Lower lobe of right lung (tissue), 2 donors: ENCODE results near the gene AKR1E2. TPM values are rescaled to one million over a fixed set of nuclear protein-coding genes. Genes with fewer than 3 reads are reported as not detected.

Source experiments
- ATAC-seq, 2 donors: fragments of 200-7000 bp; cut with Tn5 transposase; one replicate each; pipeline ENCODE4 v1.9.1; 2020 to 2022; ENCODE audit warnings: mild to moderate bottlenecking in 2 of 2, moderate library complexity in 2 of 2
- DNase-seq: peaks from one replicate; pipeline ENCODE4 v3.0.0-alpha.2; 2020
- H3K27ac ChIP-seq: fragments of 200-600 bp; one replicate; pipeline ENCODE4 v1.8.0; 2022
- H3K27me3 ChIP-seq: fragments of 200-600 bp; one replicate; pipeline ENCODE4 v1.8.0; 2022; ENCODE audit warnings: low read depth
- H3K36me3 ChIP-seq: fragments of 200-600 bp; one replicate; pipeline ENCODE4 v1.8.0; 2022; ENCODE audit warnings: mild to moderate bottlenecking
- H3K4me1 ChIP-seq: fragments of 200-600 bp; one replicate; pipeline ENCODE4 v1.8.0; 2022
- H3K4me3 ChIP-seq: fragments of 200-600 bp; one replicate; pipeline ENCODE4 v1.8.0; 2022; ENCODE audit warnings: mild to moderate bottlenecking
- H3K9me3 ChIP-seq: fragments of 200-600 bp; one replicate; pipeline ENCODE4 v1.8.0; 2022
- intact Hi-C: fragments of 100-400 bp; cut with DNase I; formaldehyde crosslinking; loops from one replicate; pipeline ENCODE4 v1.11.0; 2022
- total RNA-seq: library from RNA; stranded (reverse); fragmentation: NEBNext Ultra II Directional; extraction: Animal tissue kit (Norgen Biotek cat#: 25700); gene quantifications from one replicate; pipeline ENCODE4 v1.2.1, GENCODE V29; 2021
- TF ChIP-seq, protein P1 (sequence below): fragments of 200-600 bp; IDR thresholded peaks from one replicate; pipeline ENCODE4 v1.8.0; 2022; ENCODE audit warnings: antibody characterized with exemption, mild to moderate bottlenecking
- donor health status: DM: no; HTN: yes; CAD: no; lungs with severe emphysema.

The AKR1E2 gene
- total RNA-seq, 1 donor from 2014 or later: 11.3 TPM

- H3K27ac ChIP-seq: no peak overlapping the region
- TF ChIP-seq, protein P1, sequence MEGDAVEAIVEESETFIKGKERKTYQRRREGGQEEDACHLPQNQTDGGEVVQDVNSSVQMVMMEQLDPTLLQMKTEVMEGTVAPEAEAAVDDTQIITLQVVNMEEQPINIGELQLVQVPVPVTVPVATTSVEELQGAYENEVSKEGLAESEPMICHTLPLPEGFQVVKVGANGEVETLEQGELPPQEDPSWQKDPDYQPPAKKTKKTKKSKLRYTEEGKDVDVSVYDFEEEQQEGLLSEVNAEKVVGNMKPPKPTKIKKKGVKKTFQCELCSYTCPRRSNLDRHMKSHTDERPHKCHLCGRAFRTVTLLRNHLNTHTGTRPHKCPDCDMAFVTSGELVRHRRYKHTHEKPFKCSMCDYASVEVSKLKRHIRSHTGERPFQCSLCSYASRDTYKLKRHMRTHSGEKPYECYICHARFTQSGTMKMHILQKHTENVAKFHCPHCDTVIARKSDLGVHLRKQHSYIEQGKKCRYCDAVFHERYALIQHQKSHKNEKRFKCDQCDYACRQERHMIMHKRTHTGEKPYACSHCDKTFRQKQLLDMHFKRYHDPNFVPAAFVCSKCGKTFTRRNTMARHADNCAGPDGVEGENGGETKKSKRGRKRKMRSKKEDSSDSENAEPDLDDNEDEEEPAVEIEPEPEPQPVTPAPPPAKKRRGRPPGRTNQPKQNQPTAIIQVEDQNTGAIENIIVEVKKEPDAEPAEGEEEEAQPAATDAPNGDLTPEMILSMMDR: no peak
- intact Hi-C loops: no loop called here
- H3K36me3 ChIP-seq: no peaks in the 10 kb centered on the region
- DNase-seq (no peak), ATAC-seq (no peak)
- H3K4me3 ChIP-seq: no peak overlapping the region
- no peaks in the 10 kb centered on the region for H3K27me3 ChIP-seq
- H3K9me3 ChIP-seq: no peaks in the 10 kb centered on the region
- H3K4me1 ChIP-seq: no peaks in the 10 kb centered on the region
These were observed 44.1 kb upstream of the AKR1E2 start for GRCh38 chr10:4781955-4782354.

GRCh38 chr10:4784667-4785333 lies 41.2 kb upstream of the AKR1E2 start:
- Histone ChIP-seq H3K36me3 (no peaks in the 10 kb centered on the region), H3K4me3 (no peak overlapping the region), H3K9me3 (no peaks in the 10 kb centered on the region), H3K27ac (no peak overlapping the region), H3K4me1 (no peaks in the 10 kb centered on the region), H3K27me3 (no peaks in the 10 kb centered on the region)
- intact Hi-C loops: no loop called here
- DNase-seq (no peak), ATAC-seq (no peak)
- TF ChIP-seq, protein P1: no peak

DNA sequence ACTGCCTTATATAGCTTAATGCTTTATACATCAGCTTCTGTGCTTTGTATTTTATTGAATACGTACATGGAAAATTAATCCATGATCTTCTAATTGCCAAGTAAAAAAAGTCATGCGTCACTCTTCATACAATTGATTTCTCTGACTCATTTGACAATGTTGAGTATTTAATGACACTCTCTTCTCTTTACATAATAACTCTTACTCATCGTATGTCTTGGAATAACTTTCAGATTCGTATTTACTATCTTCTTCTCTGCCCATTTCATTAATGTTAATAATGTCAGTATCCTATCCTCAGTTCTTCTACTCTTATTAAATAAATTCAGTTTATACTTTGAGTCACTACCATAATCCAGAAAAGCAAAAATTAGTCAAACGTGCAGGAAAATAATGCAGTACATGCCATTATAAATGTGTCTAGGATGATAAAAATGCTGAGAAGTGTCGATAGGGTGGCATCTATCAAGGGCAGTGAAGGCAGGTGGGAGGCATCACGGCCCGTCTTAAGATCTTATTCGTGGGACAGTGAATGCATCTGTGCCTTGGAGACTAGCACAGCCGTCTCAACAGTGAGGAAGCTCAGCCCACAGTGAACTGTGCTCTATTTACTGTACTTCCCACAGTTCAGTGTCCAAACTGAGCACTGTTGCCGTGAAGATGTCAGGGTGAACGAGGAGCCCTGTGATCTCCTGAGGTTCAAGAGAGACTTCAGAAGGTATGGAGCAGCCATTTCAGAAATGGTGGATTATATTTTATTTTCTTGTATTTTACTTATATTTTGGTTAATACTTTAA lies 39.8 kb upstream of the AKR1E2 start:
- intact Hi-C loops: no loop called here
- DNase-seq: no peak
- no peaks in the 10 kb centered on the region for H3K27me3 ChIP-seq
- no peaks in the 10 kb centered on the region for H3K9me3 ChIP-seq
- no peak overlapping the region for H3K27ac ChIP-seq
- no peaks in the 10 kb centered on the region for H3K4me1 ChIP-seq
- H3K36me3 ChIP-seq: no peaks in the 10 kb centered on the region
- H3K4me3 ChIP-seq: no peak overlapping the region
- TF ChIP-seq, protein P1: no peak
- ATAC-seq: peak; percentile 48 to 49

GRCh38 chr10:4790045-4790444 lies 36.0 kb upstream of the AKR1E2 start:
- no peak for DNase-seq
- intact Hi-C loops: no loop called here
- TF ChIP-seq, protein P1: no peak

GRCh38 chr10:4790922-4791321 lies 35.1 kb upstream of the AKR1E2 start:
- ATAC-seq (no peak), DNase-seq (no peak)
- H3K4me1 ChIP-seq: no peaks in the 10 kb centered on the region
- intact Hi-C loops: no loop called here
- TF ChIP-seq, protein P1: no peak
- no peak overlapping the region for H3K4me3 ChIP-seq
- no peaks in the 10 kb centered on the region for H3K27me3 ChIP-seq
- H3K36me3 ChIP-seq: no peaks in the 10 kb centered on the region
- no peak overlapping the region for H3K27ac ChIP-seq
- H3K9me3 ChIP-seq: no peaks in the 10 kb centered on the region

More at GRCh38 chr10:4790045-4790444, 36.0 kb upstream of the AKR1E2 start:
- Histone ChIP-seq H3K27me3 (no peaks in the 10 kb centered on the region), H3K9me3 (no peaks in the 10 kb centered on the region), H3K4me3 (no peak overlapping the region), H3K27ac (no peak overlapping the region), H3K36me3 (no peaks in the 10 kb centered on the region), H3K4me1 (no peaks in the 10 kb centered on the region)
- no peak for ATAC-seq
